Stimulated activated CD4-positive, alpha-beta T cell treated with anti-CD3 and anti-CD28 coated beads, Interleukin-12 subunit alpha, Interleukin-12 subunit beta, amount 100 ng/mL, for 4 hours (primary cell): Measurements from ENCODE around the gene ZSCAN2.
A peak's percentile ranks its signal among the peaks of the same experiment; 100 is the strongest.
"Not testable (repeated sequence)": the region's sequence is repeated elsewhere in the genome, so short reads cannot be mapped to it uniquely, and the experiment has no call there.

Experiments used
- DNase-seq: peaks from one replicate; pipeline ENCODE4 v3.0.0-alpha.2; 2020

ZSCAN2 gene

DNA sequence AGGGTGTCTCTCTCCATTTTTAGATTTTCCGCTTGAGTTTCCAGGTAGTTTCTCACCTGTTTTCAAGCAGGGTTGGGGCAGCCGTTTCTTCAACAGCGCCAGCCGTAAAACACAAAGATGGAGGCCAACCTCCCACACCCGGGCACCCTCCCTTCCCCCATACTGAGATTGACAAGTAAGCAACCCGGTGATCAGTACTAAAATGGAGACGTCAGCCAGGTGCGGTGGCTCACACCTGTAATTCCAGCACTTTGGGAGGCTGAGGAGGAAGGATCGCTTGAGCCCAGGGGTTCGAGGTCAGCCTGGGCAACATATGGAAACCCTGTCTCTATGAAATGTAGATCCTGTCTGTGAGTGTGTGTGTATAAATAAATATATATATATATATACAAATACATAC lies 903 bp upstream of the ZSCAN2 start:
- no peak for DNase-seq

- peak; percentile 44 for DNase-seq
These were observed 500 bp upstream of the ZSCAN2 start for GRCh38 chr15:84600331-84600686.

GRCh38 chr15:84601555-84601838 lies 688 bp downstream of the ZSCAN2 start:
- no peak for DNase-seq

DNA sequence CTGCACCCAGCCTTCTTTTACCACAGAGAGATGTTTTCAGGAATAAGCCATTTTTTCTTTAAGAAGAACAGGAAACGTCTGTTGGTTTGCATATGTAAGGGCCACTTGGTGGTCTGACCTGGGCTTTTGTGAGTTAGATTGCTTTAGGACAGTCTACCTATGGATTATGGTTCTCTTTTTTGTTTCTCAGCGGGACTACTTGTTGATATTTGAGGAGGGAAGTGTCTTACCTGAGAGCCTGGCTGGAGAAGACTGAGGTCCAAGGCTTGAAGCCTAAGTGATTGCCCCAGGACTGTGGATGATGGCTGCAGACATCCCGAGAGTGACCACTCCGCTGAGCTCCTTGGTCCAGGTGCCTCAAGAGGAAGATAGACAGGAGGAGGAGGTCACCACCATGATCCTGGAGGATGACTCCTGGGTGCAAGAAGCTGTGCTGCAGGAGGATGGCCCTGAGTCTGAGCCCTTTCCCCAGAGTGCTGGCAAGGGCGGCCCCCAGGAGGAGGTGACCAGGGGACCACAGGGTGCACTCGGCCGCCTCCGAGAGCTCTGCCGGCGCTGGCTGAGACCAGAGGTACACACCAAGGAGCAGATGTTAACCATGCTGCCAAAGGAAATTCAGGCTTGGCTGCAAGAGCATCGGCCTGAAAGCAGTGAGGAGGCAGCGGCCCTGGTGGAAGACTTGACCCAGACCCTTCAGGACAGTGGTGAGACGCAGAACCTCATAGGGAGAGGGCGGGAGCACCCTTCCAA lies 3.0 kb downstream of the ZSCAN2 start:
- DNase-seq: no peak

DNA sequence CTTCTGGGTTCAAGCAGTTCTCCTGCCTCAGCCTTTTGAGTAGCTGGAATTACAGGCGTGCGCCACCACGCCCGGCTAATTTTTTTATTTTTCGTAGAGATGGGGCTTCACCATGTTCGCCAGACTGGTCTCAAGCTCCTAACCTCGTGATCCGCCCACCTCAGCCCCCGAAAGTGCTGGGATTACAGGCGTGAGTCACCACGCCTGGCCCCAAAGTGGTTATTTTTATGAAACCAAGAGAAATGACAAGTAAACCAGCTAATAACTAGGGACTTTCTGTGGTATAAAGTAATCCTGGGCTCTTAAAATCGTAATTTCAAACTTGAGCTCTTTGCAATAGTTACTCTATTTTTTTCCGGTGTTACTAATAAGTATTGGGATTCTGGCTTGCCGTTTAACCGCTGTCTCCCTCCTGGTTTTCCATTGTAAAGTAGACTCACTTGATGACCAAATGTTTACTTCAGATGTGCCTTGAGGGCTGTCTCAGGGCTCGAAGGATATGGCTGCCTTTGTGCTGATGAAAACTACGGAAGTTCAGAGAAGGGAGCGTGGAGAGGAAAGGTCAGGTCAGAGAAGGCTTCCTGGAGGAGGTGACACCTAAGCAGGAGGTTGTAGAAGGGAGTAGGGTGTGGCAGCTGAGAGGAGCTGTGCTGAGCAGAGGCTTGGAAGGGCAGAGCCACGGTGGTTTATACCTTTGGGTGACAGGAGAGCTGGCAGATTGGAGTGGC lies 4.2 kb downstream of the ZSCAN2 start:
- DNase-seq: peak; percentile 34

- DNase-seq: no peak
These were observed 4.7 kb downstream of the ZSCAN2 start for GRCh38 chr15:84605554-84605882.

GRCh38 chr15:84606653-84607120 lies 5.9 kb downstream of the ZSCAN2 start:
- no peak for DNase-seq

DNA sequence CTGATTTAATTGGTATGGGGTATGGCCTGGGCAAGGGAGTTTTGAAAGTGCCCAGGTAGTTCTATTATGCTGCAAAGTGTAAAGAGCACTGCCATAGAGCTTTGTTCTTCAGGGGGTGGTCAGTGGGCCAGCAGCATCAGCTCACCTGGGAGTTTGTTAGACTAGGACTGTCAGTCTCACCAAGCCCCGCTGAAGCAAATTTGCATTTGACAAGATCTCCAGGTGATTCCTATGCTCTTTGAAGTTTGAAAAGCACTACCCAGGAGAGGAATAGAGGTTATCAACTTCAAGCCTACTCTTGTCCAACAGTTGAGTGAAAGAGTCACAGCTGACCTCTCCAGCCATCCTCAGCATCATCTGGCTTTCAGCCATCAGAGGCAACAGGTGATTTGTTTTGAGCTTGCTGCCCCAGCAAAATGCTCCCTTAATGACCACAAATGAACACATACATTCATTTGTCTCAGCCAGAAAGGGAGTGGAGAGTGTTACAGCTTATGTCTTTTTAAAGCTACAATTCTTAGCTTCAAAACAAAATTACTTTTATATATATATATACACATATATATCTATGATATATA lies 8.0 kb downstream of the ZSCAN2 start:
- DNase-seq: no peak

GRCh38 chr15:84609818-84610525 lies 9.2 kb downstream of the ZSCAN2 start:
- DNase-seq: no peak

- DNase-seq: no peak
These were observed 10.8 kb downstream of the ZSCAN2 start for GRCh38 chr15:84611631-84612030.

GRCh38 chr15:84616235-84616634 lies 15.4 kb downstream of the ZSCAN2 start:
- DNase-seq: no peak

- no peak for DNase-seq
These were observed 19.8 kb downstream of the ZSCAN2 start for GRCh38 chr15:84620626-84621025.

DNA sequence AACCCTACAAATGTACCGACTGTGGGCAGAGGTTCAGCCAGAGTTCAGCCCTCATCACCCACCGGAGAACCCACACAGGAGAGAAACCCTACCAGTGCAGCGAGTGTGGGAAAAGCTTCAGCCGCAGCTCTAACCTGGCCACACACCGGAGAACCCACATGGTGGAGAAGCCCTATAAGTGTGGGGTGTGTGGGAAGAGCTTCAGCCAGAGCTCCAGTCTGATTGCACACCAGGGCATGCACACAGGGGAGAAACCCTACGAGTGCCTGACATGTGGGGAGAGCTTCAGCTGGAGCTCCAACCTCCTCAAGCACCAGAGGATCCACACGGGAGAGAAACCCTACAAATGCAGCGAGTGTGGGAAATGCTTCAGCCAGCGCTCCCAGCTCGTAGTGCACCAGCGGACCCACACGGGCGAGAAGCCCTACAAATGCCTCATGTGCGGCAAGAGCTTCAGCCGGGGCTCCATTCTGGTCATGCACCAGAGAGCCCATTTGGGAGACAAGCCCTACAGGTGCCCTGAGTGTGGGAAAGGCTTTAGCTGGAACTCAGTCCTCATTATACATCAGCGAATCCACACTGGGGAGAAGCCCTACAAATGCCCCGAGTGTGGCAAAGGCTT lies 20.7 kb downstream of the ZSCAN2 start:
- DNase-seq: no peak

DNA sequence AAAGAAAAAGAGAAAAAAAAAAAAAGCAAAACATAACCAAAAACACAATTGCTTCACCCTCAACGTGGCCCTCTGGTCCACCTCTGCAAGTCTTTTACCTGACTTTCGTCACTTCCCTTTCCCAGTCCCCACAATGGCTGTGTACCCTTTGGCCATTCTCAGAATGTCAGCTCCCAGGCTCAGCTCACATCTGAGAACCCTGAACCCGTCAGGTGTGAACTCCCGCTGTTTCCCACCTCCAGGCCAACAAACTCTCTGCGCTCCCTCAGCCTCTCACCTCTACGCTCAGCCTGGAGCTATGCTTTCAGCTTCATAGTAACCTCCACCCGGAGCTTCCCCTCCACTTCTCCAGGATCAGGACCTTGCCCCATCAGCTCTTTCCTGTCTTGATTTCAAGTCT lies 23.6 kb downstream of the ZSCAN2 start:
- no peak for DNase-seq

- DNase-seq: no peak
These were observed 24.3 kb downstream of the ZSCAN2 start for GRCh38 chr15:84625123-84625522.

DNA sequence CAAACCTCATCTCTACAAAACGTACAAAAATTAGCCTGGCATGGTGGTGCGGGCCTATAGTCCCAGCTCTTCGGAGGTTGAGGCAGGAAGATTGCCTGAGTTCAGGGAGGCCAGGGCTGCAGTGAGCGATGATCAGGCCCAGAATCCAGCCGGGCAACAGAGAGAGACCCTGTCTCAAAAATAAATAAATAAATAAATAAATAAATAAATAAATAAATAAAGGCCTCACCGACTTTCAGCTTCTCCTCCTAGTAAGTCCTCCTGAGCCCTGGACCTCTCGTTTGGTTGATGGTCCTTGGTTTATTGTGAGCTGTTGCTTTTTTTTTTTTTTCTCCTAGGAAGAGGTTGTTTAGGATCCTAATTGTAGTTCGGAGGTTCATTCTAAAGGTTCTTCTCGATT lies 28.2 kb downstream of the ZSCAN2 start:
- no peak for DNase-seq

- DNase-seq: no peak
These were observed 31.0 kb downstream of the ZSCAN2 start for GRCh38 chr15:84631706-84632272.

GRCh38 chr15:84633311-84634227 lies 32.8 kb downstream of the ZSCAN2 start:
- DNase-seq: peak; percentile 67

DNA sequence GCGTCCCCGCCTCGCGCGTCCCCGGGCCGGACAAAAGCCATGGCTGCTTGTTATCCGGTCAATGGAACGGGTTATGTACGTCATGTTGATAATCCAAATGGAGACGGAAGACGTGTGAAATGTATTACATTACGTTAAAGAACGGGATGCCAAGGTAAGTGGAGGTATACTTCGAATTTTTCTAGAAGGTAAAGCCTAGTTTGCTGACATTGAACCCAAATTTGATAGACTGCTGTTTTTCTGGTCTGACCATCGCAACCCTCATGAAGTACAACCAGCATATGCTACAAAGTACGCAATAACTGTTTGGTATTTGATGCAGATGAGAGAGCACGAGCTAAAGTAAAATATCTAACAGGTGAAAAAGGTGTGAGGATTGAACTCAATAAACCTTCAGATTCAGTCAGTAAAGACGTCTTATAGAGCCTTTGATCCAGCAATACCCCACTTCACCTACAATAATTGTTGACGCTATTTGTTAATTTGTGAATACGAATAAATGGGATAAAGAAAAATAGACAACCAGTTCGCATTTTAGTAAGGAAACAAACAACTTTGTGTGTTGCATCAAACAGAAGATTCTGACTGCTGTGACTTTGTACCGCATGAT lies 33.5 kb downstream of the ZSCAN2 start:
- DNase-seq: no peak

DNA sequence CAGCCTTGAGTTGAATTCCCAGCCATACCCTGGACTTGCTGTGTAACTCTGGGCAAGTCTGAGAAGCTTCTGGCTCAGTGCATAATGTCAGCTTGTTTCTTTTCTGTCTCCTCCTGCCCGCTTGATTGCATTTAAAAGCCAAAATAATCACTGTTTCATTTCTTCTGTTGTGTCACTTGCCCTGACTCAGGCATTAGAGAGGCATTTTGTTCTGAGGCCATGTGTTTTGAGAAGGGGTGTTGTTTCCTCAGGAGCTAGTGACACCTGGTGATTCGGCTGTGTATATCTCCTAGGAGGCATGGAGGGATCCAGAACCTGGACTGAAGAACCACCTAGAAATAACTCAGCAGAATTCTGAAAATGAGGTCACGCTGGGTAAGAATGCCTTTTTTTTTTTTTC lies 37.3 kb downstream of the ZSCAN2 start:
- DNase-seq: no peak

DNA sequence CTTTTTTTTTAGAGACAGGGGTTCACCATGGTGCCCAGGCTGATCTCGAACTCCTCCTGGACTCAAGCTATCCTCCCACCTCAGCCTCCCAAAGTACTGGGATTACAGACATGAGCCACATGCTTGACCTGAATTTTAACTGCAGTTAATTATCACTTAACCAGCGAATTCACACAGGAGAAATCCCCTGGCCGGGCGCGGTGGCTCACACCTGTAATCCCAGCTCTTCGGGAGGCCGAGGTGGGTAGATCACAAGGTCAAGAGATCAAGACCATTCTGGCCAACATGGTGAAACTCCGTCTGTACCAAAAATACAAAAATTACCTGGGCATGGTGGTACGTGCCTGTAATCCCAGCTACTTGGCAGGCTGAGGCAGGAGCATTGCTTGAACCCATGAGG lies 41.1 kb downstream of the ZSCAN2 start:
- DNase-seq: not testable (repeated sequence)
